Body of pancreas (tissue), 4 donors: Measurements from ENCODE around the gene QARS1. TPM values are rescaled to one million over a fixed set of nuclear protein-coding genes. Genes with fewer than 3 reads are reported as not detected.

Source experiments
- ATAC-seq: fragments of 150-250 bp; one replicate; pipeline ENCODE4 v1.9.1; 2016
- DNase-seq, 4 donors: peaks; one replicate each; pipeline ENCODE4 v3.0.0-alpha.2; 2019
- H3K27ac ChIP-seq, 4 donors: fragments of 200-600 bp; sonication (generic); 1 replicate in 3 of 4; 2 replicates in 1 of 4; pipeline versions ENCODE4 v1.5.1 to v1.6.1; 2016 to 2019; ENCODE audit warnings: mild to moderate bottlenecking in 1 of 4, mixed read lengths in 1 of 4, moderate library complexity in 1 of 4
- H3K27me3 ChIP-seq, 2 donors: fragments of 200-600 bp; sonication (generic); one replicate each; pipeline ENCODE4 v1.6.0; 2016; ENCODE audit warnings: mild to moderate bottlenecking in 1 of 2
- H3K36me3 ChIP-seq, 2 donors: fragments of 200-600 bp; sonication (generic); replicated peaks in 1 of 2; 2 replicates each; pipeline ENCODE4 v1.5.1; 2016; ENCODE audit warnings: low read depth in 2 of 2; ENCODE audit not compliant: insufficient read depth in 1 of 2
- H3K4me1 ChIP-seq: fragments of 200-600 bp; sonication (generic); one replicate; pipeline ENCODE4 v1.6.0; 2016
- H3K4me3 ChIP-seq, 2 donors: fragments of 200-600 bp; sonication (generic); 1 replicate in 1 of 2; 2 replicates in 1 of 2; pipeline ENCODE4 v1.5.1; 2016 to 2019
- H3K9me3 ChIP-seq, 3 donors: fragments of 200-600 bp; sonication (generic); 1 replicate in 2 of 3; 2 replicates in 1 of 3; pipeline ENCODE4 v1.5.1; 2016
- POLR2A ChIP-seq, 3 donors: fragments of 450-650 bp; IDR thresholded peaks; one replicate each; pipeline ENCODE4 v1.6.1; 2016; ENCODE audit warnings: antibody characterized with exemption in 3 of 3, mild to moderate bottlenecking in 2 of 3
- WGBS, 2 donors: methylation state at CpG; one replicate each; pipeline ENCODE4 v1.1.5; 2017; 5-methylcytosine and 5-hydroxymethylcytosine counted together
- intact Hi-C: fragments of 100-400 bp; cut with DNase I; formaldehyde crosslinking; loops from one replicate; pipeline ENCODE4 v1.15.1; 2023
- total RNA-seq, 2 donors: library from RNA; depleted of rRNA; stranded (reverse); fragments of >200 nt; gene quantifications; one replicate each; pipeline ENCODE4 v1.1.0, GENCODE V29; 2016
- TF ChIP-seq, protein P1 (sequence below), 7 experiments: fragments of 450-650 bp in 4 of 7; fragments of 200-600 bp in 3 of 7; sonication (generic) in 3 of 7; IDR thresholded peaks; one replicate each; pipeline ENCODE4 v1.5.1; 2016 to 2019; ENCODE audit warnings: antibody characterized with exemption in 7 of 7

The QARS1 gene
- total RNA-seq, 2 donors from 2014 or later = 135 to 223 TPM

DNA sequence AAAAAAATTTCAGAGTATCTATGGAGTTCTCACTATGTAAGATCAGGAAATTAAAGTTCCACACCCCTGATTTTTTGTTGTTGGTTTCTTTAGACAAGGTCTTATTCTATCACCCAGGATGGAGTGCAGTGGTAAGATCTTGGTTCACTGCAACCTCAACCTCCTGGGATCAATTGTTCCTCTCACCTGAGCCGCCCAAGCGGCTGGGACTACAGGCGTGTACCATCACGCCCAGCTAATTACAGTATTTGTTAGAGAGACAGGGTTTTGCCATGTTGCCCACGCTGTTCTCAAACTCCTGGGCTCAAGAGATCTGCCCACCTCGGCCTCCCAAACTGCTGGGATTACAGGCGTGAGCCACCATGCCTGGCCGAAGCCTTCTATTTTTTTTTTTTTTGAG lies 23.1 kb downstream of the QARS1 start:
- intact Hi-C loops = no loop called here
- WGBS, 2 donors = 87 to 98% methylated on average over 8 of the region's 8 CpGs
- Histone ChIP-seq H3K4me3 (no peak overlapping the region), H3K27ac (no peak overlapping the region), H3K4me1 (no peaks in the 10 kb centered on the region), H3K27me3 (no peaks in the 10 kb centered on the region), H3K9me3 (no peaks in the 10 kb centered on the region), H3K36me3 (peaks cover 4% of the 10 kb centered on the region in 2 donors)
- ATAC-seq (no peak), DNase-seq (no peak)
- TF ChIP-seq POLR2A (IDR thresholded peaks at IDR 0.05) = no peak
- TF ChIP-seq, protein P1, sequence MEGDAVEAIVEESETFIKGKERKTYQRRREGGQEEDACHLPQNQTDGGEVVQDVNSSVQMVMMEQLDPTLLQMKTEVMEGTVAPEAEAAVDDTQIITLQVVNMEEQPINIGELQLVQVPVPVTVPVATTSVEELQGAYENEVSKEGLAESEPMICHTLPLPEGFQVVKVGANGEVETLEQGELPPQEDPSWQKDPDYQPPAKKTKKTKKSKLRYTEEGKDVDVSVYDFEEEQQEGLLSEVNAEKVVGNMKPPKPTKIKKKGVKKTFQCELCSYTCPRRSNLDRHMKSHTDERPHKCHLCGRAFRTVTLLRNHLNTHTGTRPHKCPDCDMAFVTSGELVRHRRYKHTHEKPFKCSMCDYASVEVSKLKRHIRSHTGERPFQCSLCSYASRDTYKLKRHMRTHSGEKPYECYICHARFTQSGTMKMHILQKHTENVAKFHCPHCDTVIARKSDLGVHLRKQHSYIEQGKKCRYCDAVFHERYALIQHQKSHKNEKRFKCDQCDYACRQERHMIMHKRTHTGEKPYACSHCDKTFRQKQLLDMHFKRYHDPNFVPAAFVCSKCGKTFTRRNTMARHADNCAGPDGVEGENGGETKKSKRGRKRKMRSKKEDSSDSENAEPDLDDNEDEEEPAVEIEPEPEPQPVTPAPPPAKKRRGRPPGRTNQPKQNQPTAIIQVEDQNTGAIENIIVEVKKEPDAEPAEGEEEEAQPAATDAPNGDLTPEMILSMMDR (IDR thresholded peaks at IDR 0.05) = no peak

DNA sequence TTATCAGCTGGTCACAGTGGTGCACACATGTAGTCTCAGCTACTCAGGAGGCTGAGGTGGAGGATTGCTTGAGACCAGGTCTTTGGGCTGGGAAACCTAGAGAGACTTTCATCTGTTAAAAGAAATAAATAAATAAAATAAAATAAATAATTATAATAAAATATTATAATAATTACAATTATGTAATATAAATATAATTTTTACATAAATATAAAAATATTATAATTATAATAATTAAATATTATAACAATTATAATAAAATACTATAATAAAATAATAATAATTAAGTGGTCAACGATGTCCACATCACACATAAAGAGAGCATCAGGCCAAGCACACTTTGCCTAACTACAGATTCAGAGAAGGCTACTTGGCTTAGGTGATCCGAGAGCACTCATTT lies 25.3 kb downstream of the QARS1 start:
- H3K36me3 ChIP-seq = peaks cover 16 to 20% of the 10 kb centered on the region in 2 donors
- no peak for ATAC-seq

DNA sequence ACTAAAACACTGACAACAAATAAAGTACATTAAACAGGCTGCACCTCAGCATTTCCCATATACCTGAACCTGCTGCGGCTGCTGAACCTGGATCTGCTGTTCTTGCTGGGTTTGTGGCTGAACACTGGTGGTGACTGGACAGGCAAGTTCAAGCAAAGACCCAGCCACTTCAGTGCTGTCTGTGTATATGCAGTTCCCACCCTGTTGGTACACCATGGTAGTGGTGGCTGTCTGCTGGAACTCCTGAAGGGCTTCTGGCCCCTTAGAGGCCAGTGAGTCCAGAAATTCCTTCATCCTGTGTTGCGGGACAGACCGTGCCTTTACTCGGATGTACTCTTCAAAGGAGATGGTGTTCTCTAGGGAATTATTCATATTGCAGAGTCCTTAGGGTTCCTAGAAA lies 27.9 kb downstream of the QARS1 start:
- Histone ChIP-seq H3K27ac (no peak overlapping the region), H3K4me3 (no peak overlapping the region), H3K36me3 (peaks cover 17 to 44% of the 10 kb centered on the region in 2 donors), H3K4me1 (no peaks in the 10 kb centered on the region), H3K9me3 (no peaks in the 10 kb centered on the region), H3K27me3 (no peaks in the 10 kb centered on the region)
- TF ChIP-seq POLR2A (IDR thresholded peaks at IDR 0.05) = no peak
- TF ChIP-seq, protein P1 (IDR thresholded peaks at IDR 0.05) = no peak
- intact Hi-C loops = no loop called here
- ATAC-seq (no peak), DNase-seq (no peak)
- WGBS, 2 donors = 89 to 92% methylated on average over 2 to 4 of the region's 4 CpGs

More for the DNA sequence above, 25.3 kb downstream of the QARS1 start:
- Histone ChIP-seq H3K9me3 (no peaks in the 10 kb centered on the region), H3K4me1 (no peaks in the 10 kb centered on the region), H3K4me3 (no peak overlapping the region), H3K27me3 (no peaks in the 10 kb centered on the region), H3K27ac (no peak overlapping the region)
- 90 to 93% methylated on average over 2 of the region's 2 CpGs for WGBS, 2 donors
- intact Hi-C loops = no loop called here
- TF ChIP-seq, protein P1 (IDR thresholded peaks at IDR 0.05) = no peak
- no peak for TF ChIP-seq POLR2A (IDR thresholded peaks at IDR 0.05)
- DNase-seq = no peak

DNA sequence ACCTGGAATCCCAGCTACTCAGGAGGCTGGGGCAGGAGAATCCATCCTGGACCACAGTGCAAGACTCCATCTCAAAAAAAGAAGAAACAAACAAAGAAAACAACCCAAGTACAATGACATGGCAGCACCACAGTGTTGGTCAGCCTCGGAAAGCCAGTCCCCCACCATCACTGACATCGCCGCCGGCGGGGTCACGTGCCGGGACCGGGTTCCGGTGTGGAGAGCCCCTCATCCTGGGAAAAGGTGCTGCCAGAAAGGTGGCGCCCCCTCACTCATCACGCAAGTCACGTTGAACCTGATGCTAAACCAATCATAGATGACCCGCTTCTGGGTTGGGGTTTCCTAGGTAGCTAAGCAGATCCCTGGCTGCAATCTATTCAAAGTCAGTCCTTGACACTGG lies 28.4 kb downstream of the QARS1 start:
- Histone ChIP-seq H3K9me3 (no peaks in the 10 kb centered on the region), H3K36me3 (peaks cover 21 to 45% of the 10 kb centered on the region in 2 donors), H3K4me3 (no peak overlapping the region), H3K27me3 (no peaks in the 10 kb centered on the region), H3K27ac (no peak overlapping the region), H3K4me1 (no peaks in the 10 kb centered on the region)
- no peak for DNase-seq
- intact Hi-C loops = no loop called here
- WGBS, 2 donors = 95 to 96% methylated on average over 13 of the region's 13 CpGs
- TF ChIP-seq, protein P1 (IDR thresholded peaks at IDR 0.05) = no peak
- no peak for TF ChIP-seq POLR2A (IDR thresholded peaks at IDR 0.05)
- no peak for ATAC-seq

DNA sequence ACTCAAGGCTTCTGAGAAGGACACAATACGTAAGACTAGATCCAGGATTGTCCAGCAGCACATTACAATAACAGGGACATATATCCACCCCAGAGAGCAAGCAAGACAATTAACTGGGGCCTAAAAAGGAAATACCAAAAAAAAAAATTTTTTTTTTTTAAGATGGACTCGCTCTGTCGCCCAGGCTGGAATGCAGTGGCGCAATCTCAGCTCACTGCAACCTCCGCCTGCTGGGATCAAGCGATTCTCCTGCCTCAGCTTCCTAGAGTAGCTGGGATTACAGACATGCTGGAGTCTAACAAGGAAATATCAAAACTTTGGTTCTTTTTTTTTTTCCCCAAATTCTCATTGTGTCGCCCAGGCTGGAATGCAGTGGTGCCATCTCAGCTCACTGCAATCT lies 46.5 kb downstream of the QARS1 start:
- 94 to 95% methylated on average over 7 of the region's 7 CpGs for WGBS, 2 donors
- Histone ChIP-seq H3K4me1 (no peaks in the 10 kb centered on the region), H3K9me3 (no peaks in the 10 kb centered on the region), H3K27me3 (no peaks in the 10 kb centered on the region), H3K36me3 (peaks cover 13 to 17% of the 10 kb centered on the region in 2 donors), H3K4me3 (no peak overlapping the region), H3K27ac (no peak overlapping the region)
- no peak for TF ChIP-seq POLR2A (IDR thresholded peaks at IDR 0.05)
- TF ChIP-seq, protein P1 (IDR thresholded peaks at IDR 0.05) = no peak
- intact Hi-C loops = no loop called here
- no peak for DNase-seq
- no peak for ATAC-seq
